GM12872 (cell line): ENCODE results near the gene TCF4.

ENCODE experiments used
- TF ChIP-seq, protein P1 (sequence below): IDR thresholded peaks from 3 replicates; pipeline ENCODE4 v1.5.1; 2011; ENCODE audit warnings: low read depth, mild to moderate bottlenecking, low read length, moderate library complexity; ENCODE audit not compliant: insufficient read depth

TCF4 gene

DNA sequence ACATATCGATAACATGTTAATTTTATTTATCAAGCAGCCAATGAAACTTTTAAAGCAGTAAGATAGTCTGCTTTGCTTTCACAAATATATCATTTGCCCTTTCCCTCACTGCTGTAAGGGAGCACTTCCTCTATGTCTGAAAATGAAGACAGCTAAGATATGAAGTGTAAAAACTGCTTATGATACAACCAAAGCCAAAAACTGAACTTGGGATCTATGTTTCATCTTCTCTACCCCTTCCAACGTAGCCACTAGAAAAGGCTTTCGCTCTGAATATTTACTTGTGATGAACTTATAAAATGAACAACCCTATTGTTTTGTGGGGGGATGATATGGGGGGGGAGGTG is 140.3 kb downstream of the TCF4 start:
- TF ChIP-seq, protein P1, sequence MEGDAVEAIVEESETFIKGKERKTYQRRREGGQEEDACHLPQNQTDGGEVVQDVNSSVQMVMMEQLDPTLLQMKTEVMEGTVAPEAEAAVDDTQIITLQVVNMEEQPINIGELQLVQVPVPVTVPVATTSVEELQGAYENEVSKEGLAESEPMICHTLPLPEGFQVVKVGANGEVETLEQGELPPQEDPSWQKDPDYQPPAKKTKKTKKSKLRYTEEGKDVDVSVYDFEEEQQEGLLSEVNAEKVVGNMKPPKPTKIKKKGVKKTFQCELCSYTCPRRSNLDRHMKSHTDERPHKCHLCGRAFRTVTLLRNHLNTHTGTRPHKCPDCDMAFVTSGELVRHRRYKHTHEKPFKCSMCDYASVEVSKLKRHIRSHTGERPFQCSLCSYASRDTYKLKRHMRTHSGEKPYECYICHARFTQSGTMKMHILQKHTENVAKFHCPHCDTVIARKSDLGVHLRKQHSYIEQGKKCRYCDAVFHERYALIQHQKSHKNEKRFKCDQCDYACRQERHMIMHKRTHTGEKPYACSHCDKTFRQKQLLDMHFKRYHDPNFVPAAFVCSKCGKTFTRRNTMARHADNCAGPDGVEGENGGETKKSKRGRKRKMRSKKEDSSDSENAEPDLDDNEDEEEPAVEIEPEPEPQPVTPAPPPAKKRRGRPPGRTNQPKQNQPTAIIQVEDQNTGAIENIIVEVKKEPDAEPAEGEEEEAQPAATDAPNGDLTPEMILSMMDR, result no peak

DNA sequence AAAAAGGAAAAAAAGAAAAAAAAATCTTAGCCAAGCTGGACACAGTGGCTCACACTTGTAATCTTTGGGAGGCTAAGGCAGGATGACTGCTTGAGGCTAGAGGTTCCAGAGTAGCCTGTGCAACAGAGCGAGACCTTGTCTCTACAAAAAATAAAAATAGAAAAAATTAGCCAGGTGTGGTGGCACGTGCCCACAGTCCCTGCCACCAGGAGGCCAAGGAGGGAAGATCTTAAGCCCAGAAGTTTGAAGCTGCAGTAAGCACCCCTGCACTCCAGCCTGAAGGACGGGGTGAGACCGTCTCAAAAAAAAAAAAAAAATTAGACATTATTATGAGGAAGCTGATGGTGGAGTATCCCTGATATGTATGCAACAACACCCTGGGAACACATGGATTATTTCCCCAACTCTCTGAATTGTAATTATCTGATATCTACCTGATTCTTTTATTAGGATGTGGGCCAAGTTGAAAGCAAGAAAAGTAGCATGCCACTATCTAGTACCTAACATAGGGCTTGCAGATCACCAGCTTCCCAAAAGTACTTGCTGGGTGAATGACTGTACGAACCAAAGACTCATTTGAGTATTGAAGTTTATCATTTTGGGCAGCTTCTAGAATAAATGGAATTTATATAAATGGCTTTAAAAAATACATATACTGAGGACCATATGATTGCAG is 140.9 kb downstream of the TCF4 start:
- TF ChIP-seq, protein P1, result no peak

DNA sequence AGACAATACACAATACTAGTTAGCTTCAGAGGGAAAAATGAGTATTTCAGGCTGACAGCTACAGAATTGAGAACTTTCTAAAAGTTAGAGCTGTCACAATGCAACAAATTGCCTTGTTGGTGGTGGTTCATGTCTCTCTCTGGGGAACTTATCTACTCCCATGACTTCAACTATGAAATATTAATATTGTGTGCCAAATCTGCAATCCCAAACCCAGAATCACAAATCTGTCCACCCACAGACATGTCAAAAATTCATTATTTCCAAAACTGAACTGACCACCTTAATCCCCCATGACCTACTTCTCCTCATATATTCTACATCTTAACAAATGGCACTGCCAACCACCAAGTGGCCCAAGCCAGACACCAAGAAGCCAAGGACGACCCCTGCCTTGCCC is 143.5 kb downstream of the TCF4 start:
- TF ChIP-seq, protein P1, result no peak

DNA sequence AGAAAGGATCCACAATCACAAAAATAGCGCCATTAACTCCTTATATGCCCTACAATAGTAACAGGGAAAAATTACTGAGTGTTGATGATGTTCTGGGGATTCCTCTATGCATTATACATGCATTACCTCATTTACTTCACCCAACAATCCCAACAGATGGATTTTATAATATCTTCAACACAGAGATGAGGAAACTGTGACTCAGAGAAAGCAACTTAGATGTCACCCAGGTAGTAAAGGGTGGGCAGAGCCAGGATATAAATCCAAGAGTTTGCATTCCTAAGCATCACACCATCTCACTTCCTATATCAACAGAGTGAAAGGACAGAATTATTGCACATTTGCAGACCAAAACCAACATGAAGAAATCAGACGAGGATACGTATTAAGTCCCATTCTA is 144.2 kb downstream of the TCF4 start:
- TF ChIP-seq, protein P1, result no peak

DNA sequence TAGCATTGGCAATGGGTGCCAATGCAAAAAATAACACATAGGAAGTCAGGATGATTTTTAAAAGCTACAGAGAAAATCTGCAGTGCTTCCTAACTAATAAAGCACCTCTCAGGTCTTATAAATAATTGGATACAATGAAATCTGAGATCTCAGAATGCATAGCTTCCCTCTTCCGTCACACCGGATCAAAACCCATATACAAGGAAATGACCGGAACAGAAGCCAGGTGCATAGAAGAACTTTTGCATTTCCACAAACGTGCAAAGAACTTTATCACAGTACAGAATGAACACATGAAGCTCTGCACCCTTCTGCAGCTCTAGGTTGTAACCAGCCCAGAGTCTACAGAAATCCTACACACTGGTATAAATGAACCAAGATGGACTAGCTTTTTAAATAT is 145.4 kb downstream of the TCF4 start:
- TF ChIP-seq, protein P1, result no peak

DNA sequence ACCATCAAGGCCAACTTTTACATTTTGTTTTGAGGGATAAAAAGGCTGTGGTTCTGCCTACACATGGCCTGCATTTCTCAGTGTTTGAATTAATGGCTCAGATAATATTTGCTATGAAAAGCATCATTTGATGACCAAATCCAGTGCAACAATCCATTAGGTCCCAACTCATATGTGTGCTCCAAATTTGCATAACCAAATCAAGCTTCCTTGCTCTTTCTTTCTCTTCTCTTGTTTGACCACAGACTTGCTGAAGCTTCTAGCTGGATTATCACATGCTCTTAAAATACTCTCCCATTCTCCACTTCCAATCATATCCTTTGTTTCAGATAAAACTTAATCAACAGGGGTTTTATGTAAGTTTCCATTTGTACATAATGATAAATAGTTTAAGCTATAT is 147.0 kb downstream of the TCF4 start:
- TF ChIP-seq, protein P1, result no peak

DNA sequence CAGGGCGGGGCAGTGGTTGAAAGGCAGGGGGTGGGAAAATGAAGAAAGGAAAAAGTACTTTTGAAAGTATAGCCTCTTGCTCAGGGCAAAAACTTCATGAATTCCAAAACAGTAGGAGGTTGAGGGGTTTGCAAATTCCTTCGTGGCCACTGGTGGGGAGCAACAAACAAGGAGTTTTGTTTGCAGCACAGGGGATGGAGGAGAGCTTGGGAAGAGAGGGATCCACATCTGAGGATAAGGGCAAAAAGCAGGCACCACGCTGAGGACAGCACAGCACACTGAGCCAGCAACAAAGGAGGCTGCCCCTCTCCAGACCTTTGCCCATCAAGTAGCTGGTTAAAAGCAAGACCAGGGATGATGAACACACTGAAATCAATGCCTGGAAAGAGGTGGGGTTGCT is 148.9 kb downstream of the TCF4 start:
- TF ChIP-seq, protein P1, result no peak
